AG04449 (cell line): Measurements from ENCODE around the gene OSBPL6.

ENCODE experiments used
- CTCF ChIA-PET: fragments of 350-600 bp; formaldehyde crosslinking; extraction: SDS; loops from one replicate; lab custom pipeline; 2021; ENCODE audit warnings: antibody characterized with exemption; lab: Yijun Ruan, JAX
- POLR2A ChIA-PET: fragments of 400-600, 350-600 bp; formaldehyde crosslinking; extraction: SDS; loops from one replicate; lab custom pipeline; 2020; ENCODE audit warnings: antibody characterized with exemption, inconsistent platforms; lab: Yijun Ruan, JAX
- DNase-seq: peaks from one replicate; pipeline ENCODE4 v3.0.0-alpha.2; 2010; ENCODE audit warnings: low read depth, low spot score
- H3K4me3 ChIP-seq: 2 replicates; pipeline ENCODE4 v1.5.1; 2011; ENCODE audit warnings: low read depth, mild to moderate bottlenecking, control low read depth, low read length
- CTCF ChIP-seq: IDR thresholded peaks from one replicate; pipeline ENCODE4 v1.5.1; 2011; ENCODE audit warnings: mild to moderate bottlenecking, moderate library complexity, low read length, control low read depth, inconsistent platforms; ENCODE audit not compliant: insufficient read depth; ENCODE audit errors: missing control alignments

Gene OSBPL6

GRCh38 chr2:178211460-178211859, 17.1 kb downstream of the OSBPL6 start:
- ChIA-PET CTCF (no interaction called here), POLR2A (no interaction called here)
- no peak for TF ChIP-seq CTCF
- H3K4me3 ChIP-seq = no peak overlapping the region
- DNase-seq = no peak

- no peak for TF ChIP-seq CTCF
- no peak overlapping the region for H3K4me3 ChIP-seq
- POLR2A ChIA-PET = no interaction called here
- no peak for DNase-seq
- CTCF ChIA-PET = interaction anchor here (1.1 kb wide), 1 partner anchor 100 kb away, joined by 3 read pairs; the partner anchor contains the start of gene RBM45
Measured at GRCh38 chr2:178211943-178212342, 17.6 kb downstream of the OSBPL6 start.

GRCh38 chr2:178213991-178214390, 19.7 kb downstream of the OSBPL6 start:
- ChIA-PET POLR2A (no interaction called here), CTCF (no interaction called here)

GRCh38 chr2:178219247-178219646, 24.9 kb downstream of the OSBPL6 start:
- H3K4me3 ChIP-seq = no peak overlapping the region
- ChIA-PET CTCF (interaction anchor here (2.4 kb wide), 1 partner anchor 10 kb away, joined by 16 read pairs; no protein-coding TSS in a partner anchor), POLR2A (no interaction called here)
- TF ChIP-seq CTCF = no peak
- no peak for DNase-seq

More at GRCh38 chr2:178213991-178214390, 19.7 kb downstream of the OSBPL6 start:
- TF ChIP-seq CTCF = no peak
- no peak overlapping the region for H3K4me3 ChIP-seq
- DNase-seq = no peak

- DNase-seq = no peak
- no peak overlapping the region for H3K4me3 ChIP-seq
- TF ChIP-seq CTCF = no peak
- ChIA-PET POLR2A (no interaction called here), CTCF (interaction anchor here (0.9 to 2.4 kb wide), 2 partner anchors 12 to 25 kb away, joined by 3 to 16 read pairs; no protein-coding TSS in a partner anchor)
Measured at GRCh38 chr2:178220814-178221213, 26.5 kb downstream of the OSBPL6 start.

- ChIA-PET CTCF (no interaction called here), POLR2A (no interaction called here)
- no peak for TF ChIP-seq CTCF
- H3K4me3 ChIP-seq = no peak overlapping the region
- no peak for DNase-seq
Measured at GRCh38 chr2:178221556-178221955, 27.2 kb downstream of the OSBPL6 start.
